ENCODE data around the gene RGL2. TPM values are rescaled to one million over a fixed set of nuclear protein-coding genes. Genes with fewer than 3 reads are reported as not detected.

RGL2 gene
- total and polyA plus RNA-seq, 2 of the 13 experiments (the other 11 are each of a cell fraction or from before 2014, with no cell fraction given) = 22.9 to 47.4 TPM

GRCh38 chr6:33313105-33313708 lies 14.5 kb upstream of the RGL2 start (continued):
- TF ChIP-seq ZKSCAN5 (CRISPR knock-in tag; IDR thresholded peaks at IDR 0.05) (0 out of 2 replicates have a peak, but pooled peaks have one; percentile 15), ZNF616 (CRISPR knock-in tag; IDR thresholded peaks at IDR 0.05; ENCODE audit: low read depth) (no peak), MLXIP (CRISPR knock-in tag; IDR thresholded peaks at IDR 0.05; ENCODE audit: borderline replicate concordance) (no peak), GABPA (IDR thresholded peaks at IDR 0.05; ENCODE audit: low read depth, low read length) (no peak), GABPA (CRISPR knock-in tag; IDR thresholded peaks at IDR 0.05; ENCODE audit: low read depth) (no peak; the same call in 1 of the 2 replicates), ZNF337 (CRISPR knock-in tag; IDR thresholded peaks at IDR 0.05; ENCODE audit: borderline replicate concordance, low read depth) (no peak), ZBTB46 (CRISPR knock-in tag; IDR thresholded peaks at IDR 0.05; ENCODE audit: borderline replicate concordance) (no peak), ZNF556 (CRISPR knock-in tag; IDR thresholded peaks at IDR 0.05; ENCODE audit: borderline replicate concordance) (no peak), GATAD2A (CRISPR knock-in tag; IDR thresholded peaks at IDR 0.05) (no peak), ZBTB49 (CRISPR knock-in tag; IDR thresholded peaks at IDR 0.05; ENCODE audit: borderline replicate concordance) (no peak), SMAD3 (CRISPR knock-in tag; IDR thresholded peaks at IDR 0.05) (no peak), ZNF34 (CRISPR knock-in tag; IDR thresholded peaks at IDR 0.05; ENCODE audit: borderline replicate concordance) (no peak), ZUFSP (CRISPR knock-in tag; IDR thresholded peaks at IDR 0.05; ENCODE audit: borderline replicate concordance) (no peak), ZNF766 (CRISPR knock-in tag; IDR thresholded peaks at IDR 0.05; ENCODE audit: borderline replicate concordance) (no peak), MEIS2 (CRISPR knock-in tag; IDR thresholded peaks at IDR 0.05) (no peak), ZNF18 (CRISPR knock-in tag; IDR thresholded peaks at IDR 0.05; ENCODE audit: insufficient replicate concordance) (peak; percentile 18), KLF12 (CRISPR knock-in tag; IDR thresholded peaks at IDR 0.05; ENCODE audit: borderline replicate concordance) (no peak), KDM5B (CRISPR knock-in tag; IDR thresholded peaks at IDR 0.05; ENCODE audit: borderline replicate concordance) (no peak), ZSCAN21 (CRISPR knock-in tag; IDR thresholded peaks at IDR 0.05; ENCODE audit: borderline replicate concordance) (no peak)

All from HepG2 (cell line).